ENCODE measurements around the gene UMAD1. TPM values are rescaled to one million over a fixed set of nuclear protein-coding genes. Genes with fewer than 3 reads are reported as not detected.

UMAD1 gene
- total RNA-seq, 1 donor from 2014 or later, result 6.9 TPM

GRCh38 chr7:7766671-7767070 is 126.1 kb downstream of the UMAD1 start:
- H3K4me3 ChIP-seq, result no peak overlapping the region
- intact Hi-C loops (cut with DNase I), result no loop called here
- H3K27me3 ChIP-seq, result no peaks in the 10 kb centered on the region
- no peak for DNase-seq (ENCODE audit: extremely low spot score in 2 of 2)
- TF ChIP-seq POLR2A (IDR thresholded peaks at IDR 0.05), result no peak
- TF ChIP-seq, protein P1, sequence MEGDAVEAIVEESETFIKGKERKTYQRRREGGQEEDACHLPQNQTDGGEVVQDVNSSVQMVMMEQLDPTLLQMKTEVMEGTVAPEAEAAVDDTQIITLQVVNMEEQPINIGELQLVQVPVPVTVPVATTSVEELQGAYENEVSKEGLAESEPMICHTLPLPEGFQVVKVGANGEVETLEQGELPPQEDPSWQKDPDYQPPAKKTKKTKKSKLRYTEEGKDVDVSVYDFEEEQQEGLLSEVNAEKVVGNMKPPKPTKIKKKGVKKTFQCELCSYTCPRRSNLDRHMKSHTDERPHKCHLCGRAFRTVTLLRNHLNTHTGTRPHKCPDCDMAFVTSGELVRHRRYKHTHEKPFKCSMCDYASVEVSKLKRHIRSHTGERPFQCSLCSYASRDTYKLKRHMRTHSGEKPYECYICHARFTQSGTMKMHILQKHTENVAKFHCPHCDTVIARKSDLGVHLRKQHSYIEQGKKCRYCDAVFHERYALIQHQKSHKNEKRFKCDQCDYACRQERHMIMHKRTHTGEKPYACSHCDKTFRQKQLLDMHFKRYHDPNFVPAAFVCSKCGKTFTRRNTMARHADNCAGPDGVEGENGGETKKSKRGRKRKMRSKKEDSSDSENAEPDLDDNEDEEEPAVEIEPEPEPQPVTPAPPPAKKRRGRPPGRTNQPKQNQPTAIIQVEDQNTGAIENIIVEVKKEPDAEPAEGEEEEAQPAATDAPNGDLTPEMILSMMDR (IDR thresholded peaks at IDR 0.05), result no peak
- no peak for TF ChIP-seq POLR2AphosphoS5 (IDR thresholded peaks at IDR 0.05; ENCODE audit: insufficient read depth in 1 of 2, low read depth in 1 of 2)
- H3K9me3 ChIP-seq, result no peaks in the 10 kb centered on the region
- peaks cover 9% of the 10 kb centered on the region for H3K4me1 ChIP-seq
- no peak overlapping the region for H3K27ac ChIP-seq
- no peaks in the 10 kb centered on the region for H3K36me3 ChIP-seq

- TF ChIP-seq, protein P1 (IDR thresholded peaks at IDR 0.05), result no peak
- TF ChIP-seq POLR2AphosphoS5 (IDR thresholded peaks at IDR 0.05; ENCODE audit: insufficient read depth in 1 of 2, low read depth in 1 of 2) (no peak), POLR2A (IDR thresholded peaks at IDR 0.05) (no peak)
- Histone ChIP-seq H3K27ac (no peak overlapping the region), H3K27me3 (no peaks in the 10 kb centered on the region), H3K4me3 (no peak overlapping the region), H3K36me3 (no peaks in the 10 kb centered on the region), H3K4me1 (peaks cover 6% of the 10 kb centered on the region), H3K9me3 (no peaks in the 10 kb centered on the region)
- intact Hi-C loops (cut with DNase I), result no loop called here
- DNase-seq (ENCODE audit: extremely low spot score in 2 of 2), result no peak
Observed at GRCh38 chr7:7768977-7769709, 128.6 kb downstream of the UMAD1 start.

- intact Hi-C loops (cut with DNase I), result no loop called here
- TF ChIP-seq, protein P1 (IDR thresholded peaks at IDR 0.05), result no peak
- TF ChIP-seq POLR2A (IDR thresholded peaks at IDR 0.05) (no peak), POLR2AphosphoS5 (IDR thresholded peaks at IDR 0.05; ENCODE audit: insufficient read depth in 1 of 2, low read depth in 1 of 2) (no peak)
- Histone ChIP-seq H3K4me1 (peaks cover 6% of the 10 kb centered on the region), H3K36me3 (no peaks in the 10 kb centered on the region), H3K27ac (no peak overlapping the region), H3K27me3 (no peaks in the 10 kb centered on the region), H3K9me3 (no peaks in the 10 kb centered on the region), H3K4me3 (no peak overlapping the region)
- DNase-seq (ENCODE audit: extremely low spot score in 2 of 2), result no peak
Observed at GRCh38 chr7:7769710-7770627, 129.4 kb downstream of the UMAD1 start.

DNA sequence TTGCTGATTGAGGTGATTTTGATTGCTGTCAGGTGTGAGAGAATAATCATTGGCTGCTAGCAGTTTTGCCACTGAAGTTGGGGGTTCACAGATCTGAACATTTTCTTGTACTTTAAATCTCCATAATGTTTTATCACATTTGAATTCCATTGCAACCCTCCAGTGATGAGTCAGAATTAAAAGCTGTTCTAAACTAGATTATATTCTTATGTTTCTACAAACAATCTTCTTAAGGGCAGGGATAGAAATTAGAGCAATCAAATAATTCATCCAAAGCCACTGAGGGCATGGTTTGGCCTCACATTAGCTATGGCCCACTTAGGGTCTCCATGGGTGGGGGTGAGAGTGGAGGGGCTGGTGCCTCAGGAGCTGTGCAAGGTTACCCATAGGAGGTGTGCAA is 130.9 kb downstream of the UMAD1 start:
- no peak overlapping the region for H3K27ac ChIP-seq
- H3K4me1 ChIP-seq, result peaks cover 6% of the 10 kb centered on the region
- H3K9me3 ChIP-seq, result no peaks in the 10 kb centered on the region
- H3K27me3 ChIP-seq, result no peaks in the 10 kb centered on the region
- DNase-seq (ENCODE audit: extremely low spot score in 2 of 2), result no peak
- no peaks in the 10 kb centered on the region for H3K36me3 ChIP-seq
- H3K4me3 ChIP-seq, result no peak overlapping the region
- intact Hi-C loops (cut with DNase I), result no loop called here
- TF ChIP-seq POLR2A (IDR thresholded peaks at IDR 0.05), result no peak
- TF ChIP-seq, protein P1 (IDR thresholded peaks at IDR 0.05), result no peak
- TF ChIP-seq POLR2AphosphoS5 (IDR thresholded peaks at IDR 0.05; ENCODE audit: insufficient read depth in 1 of 2, low read depth in 1 of 2), result no peak

Data from vagina (tissue), 2 donors.